ENCODE data around the gene CEACAM19. TPM values are rescaled to one million over a fixed set of nuclear protein-coding genes. Genes with fewer than 3 reads are reported as not detected.
A peak's percentile ranks its signal among the peaks of the same experiment; 100 is the strongest.

CEACAM19 gene
- total and polyA plus RNA-seq, 2 of the 4 experiments (the other 2 are of a cell fraction), result 0.72 to 9.3 TPM

- dilution Hi-C loops (cut with HindIII; ENCODE audit: low sequenced_read_pairs, unreplicated experiment), result no loop called here
- CTCF ChIA-PET, result no interaction called here
- peak; percentile 19; the same call in 1 of the 2 replicates for ATAC-seq (ENCODE audit: low read depth)
These were observed 14.6 kb downstream of the CEACAM19 start for GRCh38 chr19:44685877-44686276.

More at GRCh38 chr19:44685877-44686276, 14.6 kb downstream of the CEACAM19 start:
- Histone ChIP-seq H3K23ac (ENCODE audit: low read depth, low read length) (peak overlapping the region; percentile 56; the same call in 1 of the 2 replicates), H3K14ac (replicated peaks; ENCODE audit: low read depth, low read length) (peak overlapping the region; percentile 77), H2BK20ac (ENCODE audit: low read depth, low read length) (peak overlapping the region; percentile 94; the same call in 1 of the 2 replicates), H2BK120ac (ENCODE audit: low read depth, low read length) (peak overlapping the region; percentile 94), H3K56ac (ENCODE audit: extremely low read depth, insufficient read depth, low read length) (no peak overlapping the region), H3K27ac (ENCODE audit: insufficient read depth, low read length) (peak overlapping the region; percentile 74), H3K27me3 (ENCODE audit: control insufficient read depth, insufficient read depth, low read length) (no peaks in the 10 kb centered on the region), H3K4me1 (ENCODE audit: control insufficient read depth, insufficient read depth, low read length) (peaks cover 2% of the 10 kb centered on the region), H4K91ac (ENCODE audit: insufficient read depth, low read depth, low read length) (peak overlapping the region; percentile 84), H3K4ac (ENCODE audit: low read depth, low read length) (peak overlapping the region; percentile 81; the same call in 1 of the 2 replicates), H3K4me3 (ENCODE audit: insufficient read depth, low read depth, low read length) (no peak overlapping the region), H3K18ac (ENCODE audit: low read depth, low read length) (peak overlapping the region; percentile 46; the same call in 1 of the 2 replicates), H2AK9ac (replicated peaks; ENCODE audit: low read depth, low read length, poor library complexity) (no peak overlapping the region), H4K5ac (ENCODE audit: low read depth, low read length) (peak overlapping the region; percentile 67; the same call in 1 of the 2 replicates), H2BK5ac (ENCODE audit: low read depth, low read length, poor library complexity, severe bottlenecking) (peak overlapping the region; percentile 78), H2BK15ac (ENCODE audit: low read depth, low read length) (peak overlapping the region; percentile 89; the same call in 2 of the 3 replicates), H2AFZ (replicated peaks; ENCODE audit: low read length, poor library complexity) (no peak overlapping the region), H3K79me1 (ENCODE audit: low read depth in 1 of 2, low read length in 2 of 2) (0 out of 4 replicates have a peak, but pooled peaks cover 0 to 3% of the 10 kb centered on the region in 2 experiments), H3K4me2 (ENCODE audit: low read depth, low read length) (no peak overlapping the region), H3K9me3 (ENCODE audit: control insufficient read depth, insufficient read depth, low read length) (no peaks in the 10 kb centered on the region), H4K8ac (ENCODE audit: low read depth in 2 of 2, low read length in 2 of 2) (peak overlapping the region; percentile 21 to 95), H3K9ac (ENCODE audit: low read depth, low read length) (no peak overlapping the region; the same call in 1 of the 2 replicates), H3K36me3 (ENCODE audit: control insufficient read depth, insufficient read depth, low read length) (peaks cover 8% of the 10 kb centered on the region; the same call in 1 of the 2 replicates), H3K9me1 (ENCODE audit: insufficient read depth, low read length) (no peaks in the 10 kb centered on the region; the same call in 1 of the 2 replicates), H4K20me1 (ENCODE audit: insufficient read depth, low read length) (no peaks in the 10 kb centered on the region), H2AK5ac (ENCODE audit: low read depth, low read length) (peak overlapping the region; percentile 71)
- in situ Hi-C loops (cut with MboI; ENCODE audit: low sequenced_read_pairs), result loop anchor here (10.0 kb wide), 1 partner anchor 269 kb away; the partner anchor contains the start of gene CLPTM1
- intact Hi-C loops (cut with micrococcal nuclease), result no loop called here
- WGBS, 2 experiments (ENCODE audit: extremely low coverage in 2 of 2, insufficient read length in 1 of 2), result no CpG with 5 or more reads among the region's 4 CpGs
- peak; percentile 74 for DNase-seq
- POLR2A ChIA-PET (ENCODE audit: unreplicated experiment), result no interaction called here
- TF ChIP-seq CEBPB (IDR thresholded peaks at IDR 0.05; ENCODE audit: low read depth, low read length) (peak; percentile 23; the same call in 1 of the 2 replicates), USF2 (IDR thresholded peaks at IDR 0.05; ENCODE audit: low read depth, low read length) (no peak), FOS (IDR thresholded peaks at IDR 0.05; ENCODE audit: low read depth, low read length) (no peak), CHD1 (IDR thresholded peaks at IDR 0.05; ENCODE audit: low read depth, low read length) (no peak), SMC3 (IDR thresholded peaks at IDR 0.05; ENCODE audit: low read depth, low read length) (no peak), NFE2L2 (IDR thresholded peaks at IDR 0.05; ENCODE audit: low read depth, low read length) (peak; percentile 37; the same call in 1 of the 2 replicates), RCOR1 (IDR thresholded peaks at IDR 0.05; ENCODE audit: insufficient replicate concordance, low read length) (no peak)
- no TSS peak for BruUV-seq (replicated peaks)

Measured in IMR-90 (cell line).